ENCODE results near the gene GLRX3.

Gene GLRX3

DNA sequence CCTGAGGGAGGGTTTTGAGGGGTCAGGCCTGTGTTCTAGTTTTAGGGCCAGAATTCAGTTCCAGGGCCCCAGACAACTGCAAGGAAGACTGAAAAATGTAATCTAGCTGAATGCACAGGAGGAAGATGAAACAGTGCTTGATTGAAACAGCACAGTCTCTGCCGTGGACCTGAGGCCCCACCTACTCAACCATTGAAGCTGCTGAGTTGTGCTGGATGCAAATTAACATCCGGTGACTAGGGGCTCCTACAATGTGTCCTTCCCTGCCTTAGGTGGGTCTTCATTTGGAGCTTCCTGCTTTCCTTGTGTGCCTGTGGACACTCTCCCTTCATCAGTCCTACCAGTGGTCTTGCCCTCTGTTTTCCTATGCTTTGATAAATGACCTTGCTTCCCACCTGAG, 5.7 kb downstream of the GLRX3 start:
- no peak overlapping the region for H3K4me3 Mint-ChIP-seq
- no peaks in the 10 kb centered on the region for H3K9me3 Mint-ChIP-seq
- no peak for DNase-seq
- peaks cover 55% of the 10 kb centered on the region for H3K36me3 Mint-ChIP-seq (ENCODE audit: low read depth)
- peaks cover 36% of the 10 kb centered on the region for H3K4me1 Mint-ChIP-seq
- TF ChIP-seq, protein P1, sequence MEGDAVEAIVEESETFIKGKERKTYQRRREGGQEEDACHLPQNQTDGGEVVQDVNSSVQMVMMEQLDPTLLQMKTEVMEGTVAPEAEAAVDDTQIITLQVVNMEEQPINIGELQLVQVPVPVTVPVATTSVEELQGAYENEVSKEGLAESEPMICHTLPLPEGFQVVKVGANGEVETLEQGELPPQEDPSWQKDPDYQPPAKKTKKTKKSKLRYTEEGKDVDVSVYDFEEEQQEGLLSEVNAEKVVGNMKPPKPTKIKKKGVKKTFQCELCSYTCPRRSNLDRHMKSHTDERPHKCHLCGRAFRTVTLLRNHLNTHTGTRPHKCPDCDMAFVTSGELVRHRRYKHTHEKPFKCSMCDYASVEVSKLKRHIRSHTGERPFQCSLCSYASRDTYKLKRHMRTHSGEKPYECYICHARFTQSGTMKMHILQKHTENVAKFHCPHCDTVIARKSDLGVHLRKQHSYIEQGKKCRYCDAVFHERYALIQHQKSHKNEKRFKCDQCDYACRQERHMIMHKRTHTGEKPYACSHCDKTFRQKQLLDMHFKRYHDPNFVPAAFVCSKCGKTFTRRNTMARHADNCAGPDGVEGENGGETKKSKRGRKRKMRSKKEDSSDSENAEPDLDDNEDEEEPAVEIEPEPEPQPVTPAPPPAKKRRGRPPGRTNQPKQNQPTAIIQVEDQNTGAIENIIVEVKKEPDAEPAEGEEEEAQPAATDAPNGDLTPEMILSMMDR (IDR thresholded peaks at IDR 0.05), result no peak
- peak overlapping the region; percentile 50 for H3K27ac Mint-ChIP-seq
- H3K27me3 Mint-ChIP-seq (ENCODE audit: low read depth, poor library complexity), result no peaks in the 10 kb centered on the region

GRCh38 chr10:130146042-130146441, 9.9 kb downstream of the GLRX3 start:
- no peaks in the 10 kb centered on the region for H3K27me3 Mint-ChIP-seq (ENCODE audit: low read depth, poor library complexity)
- DNase-seq, result no peak
- peak overlapping the region; percentile 55 for H3K27ac Mint-ChIP-seq
- H3K9me3 Mint-ChIP-seq, result peaks cover 7% of the 10 kb centered on the region
- TF ChIP-seq, protein P1 (IDR thresholded peaks at IDR 0.05), result no peak
- H3K36me3 Mint-ChIP-seq (ENCODE audit: low read depth), result peaks cover 69% of the 10 kb centered on the region
- peaks cover 16% of the 10 kb centered on the region for H3K4me1 Mint-ChIP-seq
- H3K4me3 Mint-ChIP-seq, result no peak overlapping the region

- TF ChIP-seq, protein P1 (IDR thresholded peaks at IDR 0.05), result no peak
- Mint-ChIP-seq H3K27ac (no peak overlapping the region), H3K36me3 (ENCODE audit: low read depth) (peaks cover 54% of the 10 kb centered on the region), H3K4me1 (peaks cover 34% of the 10 kb centered on the region), H3K4me3 (no peak overlapping the region), H3K27me3 (ENCODE audit: low read depth, poor library complexity) (no peaks in the 10 kb centered on the region), H3K9me3 (peaks cover 13% of the 10 kb centered on the region)
- DNase-seq, result no peak
These were observed 23.1 kb downstream of the GLRX3 start for GRCh38 chr10:130159192-130159794.

GRCh38 chr10:130160775-130161174, 24.6 kb downstream of the GLRX3 start:
- H3K27ac Mint-ChIP-seq, result no peak overlapping the region

GRCh38 chr10:130161331-130161730, 25.1 kb downstream of the GLRX3 start:
- Mint-ChIP-seq H3K27ac (no peak overlapping the region), H3K36me3 (ENCODE audit: low read depth) (peaks cover 46% of the 10 kb centered on the region), H3K27me3 (ENCODE audit: low read depth, poor library complexity) (no peaks in the 10 kb centered on the region), H3K4me1 (peaks cover 18% of the 10 kb centered on the region), H3K4me3 (no peak overlapping the region), H3K9me3 (no peaks in the 10 kb centered on the region)
- TF ChIP-seq, protein P1 (IDR thresholded peaks at IDR 0.05), result no peak
- DNase-seq, result no peak

More at GRCh38 chr10:130160775-130161174, 24.6 kb downstream of the GLRX3 start:
- DNase-seq, result no peak
- H3K4me1 Mint-ChIP-seq, result peaks cover 21% of the 10 kb centered on the region
- H3K4me3 Mint-ChIP-seq, result no peak overlapping the region
- H3K36me3 Mint-ChIP-seq (ENCODE audit: low read depth), result peaks cover 45% of the 10 kb centered on the region
- TF ChIP-seq, protein P1 (IDR thresholded peaks at IDR 0.05), result no peak
- H3K27me3 Mint-ChIP-seq (ENCODE audit: low read depth, poor library complexity), result no peaks in the 10 kb centered on the region
- H3K9me3 Mint-ChIP-seq, result no peaks in the 10 kb centered on the region

DNA sequence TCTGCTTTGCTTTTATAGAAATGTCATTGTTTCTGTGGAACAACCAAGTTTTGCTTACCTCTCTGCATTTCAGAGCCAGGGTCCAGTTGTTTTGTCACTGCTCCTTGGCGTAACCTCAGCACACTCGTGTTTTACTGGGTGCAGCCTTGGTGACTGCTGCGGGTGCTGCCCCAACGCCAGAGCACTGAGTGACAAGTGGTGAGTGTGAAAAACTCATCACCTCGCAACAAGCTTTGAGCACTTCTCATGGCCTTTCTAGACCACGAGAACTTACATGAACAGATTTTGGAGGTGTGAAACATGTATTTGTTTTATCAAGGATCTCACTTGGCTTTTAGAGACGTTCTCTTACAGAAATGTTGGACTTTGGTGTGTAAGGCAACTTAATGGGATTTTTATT, 31.0 kb downstream of the GLRX3 start:
- Mint-ChIP-seq H3K4me1 (no peaks in the 10 kb centered on the region), H3K9me3 (no peaks in the 10 kb centered on the region), H3K27ac (no peak overlapping the region), H3K4me3 (no peak overlapping the region), H3K27me3 (ENCODE audit: low read depth, poor library complexity) (no peaks in the 10 kb centered on the region), H3K36me3 (ENCODE audit: low read depth) (peaks cover 71% of the 10 kb centered on the region)
- TF ChIP-seq, protein P1 (IDR thresholded peaks at IDR 0.05), result no peak
- no peak for DNase-seq
